Gastrocnemius medialis (tissue), 4 donors: Measurements from ENCODE around the gene KCNQ5.

ENCODE experiments used
- POLR2A ChIP-seq, 2 donors: fragments of 450-650 bp; IDR thresholded peaks; one replicate each; pipeline ENCODE4 v1.6.1; 2017; ENCODE audit warnings: antibody characterized with exemption in 2 of 2, mild to moderate bottlenecking in 2 of 2, moderate library complexity in 2 of 2
- TF ChIP-seq, protein P1 (sequence below), 5 experiments: fragments of 450-650 bp in 3 of 5; fragments of 200-600 bp in 2 of 5; sonication (generic) in 2 of 5; IDR thresholded peaks in 4 of 5; conservative IDR thresholded peaks in 1 of 5; 1 replicate in 4 of 5; 2 replicates in 1 of 5; pipeline ENCODE4 v1.5.1; 2016 to 2019; ENCODE audit warnings: antibody characterized with exemption in 5 of 5, mild to moderate bottlenecking in 3 of 5, moderate library complexity in 3 of 5

DNA sequence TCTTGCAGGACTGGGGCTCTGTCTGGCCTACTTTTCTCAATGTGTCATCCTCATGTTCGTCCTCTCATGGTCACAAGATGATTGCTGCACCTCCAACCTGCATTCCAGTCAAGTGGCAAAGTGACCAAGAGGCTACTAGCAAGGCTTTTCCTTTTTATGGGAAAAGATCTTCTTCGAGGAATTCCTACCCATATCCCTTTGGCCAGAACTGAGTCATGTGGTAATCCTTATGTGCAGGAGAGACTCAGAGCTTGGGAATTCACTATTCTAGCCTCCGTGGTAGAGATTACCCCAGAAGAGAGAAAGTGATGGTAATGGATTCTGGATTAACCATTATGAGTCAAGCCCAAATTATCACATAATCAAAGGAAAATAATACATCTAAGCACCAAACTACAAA is 162.7 kb downstream of the KCNQ5 start:
- TF ChIP-seq, protein P1, sequence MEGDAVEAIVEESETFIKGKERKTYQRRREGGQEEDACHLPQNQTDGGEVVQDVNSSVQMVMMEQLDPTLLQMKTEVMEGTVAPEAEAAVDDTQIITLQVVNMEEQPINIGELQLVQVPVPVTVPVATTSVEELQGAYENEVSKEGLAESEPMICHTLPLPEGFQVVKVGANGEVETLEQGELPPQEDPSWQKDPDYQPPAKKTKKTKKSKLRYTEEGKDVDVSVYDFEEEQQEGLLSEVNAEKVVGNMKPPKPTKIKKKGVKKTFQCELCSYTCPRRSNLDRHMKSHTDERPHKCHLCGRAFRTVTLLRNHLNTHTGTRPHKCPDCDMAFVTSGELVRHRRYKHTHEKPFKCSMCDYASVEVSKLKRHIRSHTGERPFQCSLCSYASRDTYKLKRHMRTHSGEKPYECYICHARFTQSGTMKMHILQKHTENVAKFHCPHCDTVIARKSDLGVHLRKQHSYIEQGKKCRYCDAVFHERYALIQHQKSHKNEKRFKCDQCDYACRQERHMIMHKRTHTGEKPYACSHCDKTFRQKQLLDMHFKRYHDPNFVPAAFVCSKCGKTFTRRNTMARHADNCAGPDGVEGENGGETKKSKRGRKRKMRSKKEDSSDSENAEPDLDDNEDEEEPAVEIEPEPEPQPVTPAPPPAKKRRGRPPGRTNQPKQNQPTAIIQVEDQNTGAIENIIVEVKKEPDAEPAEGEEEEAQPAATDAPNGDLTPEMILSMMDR (IDR thresholded peaks at IDR 0.05 in 4 of 5, conservative IDR thresholded peaks at IDR 0.05 in 1 of 5) = no peak
- TF ChIP-seq POLR2A (IDR thresholded peaks at IDR 0.05) = no peak
